HEK293 (cell line): ENCODE data around the gene CAPN8.

Experiments used
- CTCF ChIA-PET: fragments of 350-600 bp; formaldehyde crosslinking; extraction: SDS; loops from one replicate; lab custom pipeline; 2021; ENCODE audit warnings: antibody characterized with exemption; lab: Yijun Ruan, JAX
- POLR2A ChIA-PET: fragments of 300-600 bp; formaldehyde crosslinking; extraction: SDS; loops from one replicate; lab custom pipeline; 2020; ENCODE audit warnings: antibody characterized with exemption, inconsistent platforms; lab: Yijun Ruan, JAX
- H3K27ac ChIP-seq: fragments of 200-500 bp; sonication (Bioruptor generic); 2 replicates; pipeline ENCODE4 v1.5.1; 2014; ENCODE audit warnings: low read depth, low read length, control low read depth, inconsistent platforms; ENCODE audit errors: extremely low read depth
- H3K36me3 ChIP-seq, 2 experiments: fragments of 200-500 bp in 1 of 2; sonication (Bioruptor generic) in 1 of 2; 1 replicate in 1 of 2; 2 replicates in 1 of 2; pipeline ENCODE4 v1.5.1; 2014 to 2017; ENCODE audit warnings: inconsistent platforms in 2 of 2, low read length in 2 of 2; ENCODE audit not compliant: control insufficient read depth in 2 of 2, insufficient read depth in 1 of 2
- H3K4me1 ChIP-seq: fragments of 200-500 bp; sonication (Bioruptor generic); 2 replicates; pipeline ENCODE4 v1.5.1; 2014; ENCODE audit warnings: mild to moderate bottlenecking, low read length, inconsistent platforms; ENCODE audit not compliant: control insufficient read depth, insufficient read depth
- H3K4me3 ChIP-seq: 2 replicates; pipeline ENCODE4 v1.5.1; 2011; ENCODE audit warnings: low read depth, mild to moderate bottlenecking, control low read depth, low read length, moderate library complexity
- H3K9me3 ChIP-seq: fragments of 200-500 bp; sonication (Bioruptor generic); 2 replicates; pipeline ENCODE4 v1.5.1; 2014; ENCODE audit warnings: low read depth, low read length, inconsistent platforms; ENCODE audit not compliant: control insufficient read depth, insufficient read depth
- KLF7 ChIP-seq: fragments of 450-650 bp; formaldehyde crosslinking; IDR thresholded peaks from 2 replicates; pipeline ENCODE4 v1.5.1; 2016; ENCODE audit warnings: missing biosample characterization, missing genetic modification characterization, borderline replicate concordance
- MZF1 ChIP-seq: fragments of 450-650 bp; formaldehyde crosslinking; IDR thresholded peaks from 2 replicates; pipeline ENCODE4 v1.5.1; 2017; ENCODE audit warnings: missing biosample characterization, missing genetic modification characterization, borderline replicate concordance
- OVOL3 ChIP-seq: fragments of 450-650 bp; formaldehyde crosslinking; IDR thresholded peaks from 2 replicates; pipeline ENCODE4 v1.5.1; 2016; ENCODE audit warnings: missing biosample characterization, missing genetic modification characterization
- SCRT2 ChIP-seq: fragments of 450-650 bp; formaldehyde crosslinking; IDR thresholded peaks from 2 replicates; pipeline ENCODE4 v1.5.1; 2016; ENCODE audit warnings: missing biosample characterization, missing genetic modification characterization
- SETDB1 ChIP-seq: IDR thresholded peaks from one replicate; pipeline ENCODE4 v1.6.1; 2017; ENCODE audit warnings: mild to moderate bottlenecking, low read length, moderate library complexity, mixed read lengths; ENCODE audit not compliant: insufficient read length
- YY1 ChIP-seq: fragments of 450-650 bp; formaldehyde crosslinking; IDR thresholded peaks from 2 replicates; pipeline ENCODE4 v1.5.1; 2018; ENCODE audit warnings: missing biosample characterization, missing genetic modification characterization
- ZBTB48 ChIP-seq: fragments of 450-650 bp; formaldehyde crosslinking; IDR thresholded peaks from 2 replicates; pipeline ENCODE4 v1.5.1; 2016; ENCODE audit warnings: missing biosample characterization, missing genetic modification characterization
- ZFP37 ChIP-seq: fragments of 450-650 bp; formaldehyde crosslinking; IDR thresholded peaks from 2 replicates; pipeline ENCODE4 v1.5.1; 2016; ENCODE audit warnings: missing biosample characterization, missing genetic modification characterization
- ZIC2 ChIP-seq: fragments of 450-650 bp; formaldehyde crosslinking; IDR thresholded peaks from 2 replicates; pipeline ENCODE4 v1.5.1; 2016; ENCODE audit warnings: missing biosample characterization, missing genetic modification characterization
- ZNF146 ChIP-seq: fragments of 450-650 bp; formaldehyde crosslinking; IDR thresholded peaks from 2 replicates; pipeline ENCODE4 v1.5.1; 2016; ENCODE audit warnings: missing biosample characterization, missing genetic modification characterization
- ZNF2 ChIP-seq: fragments of 450-650 bp; formaldehyde crosslinking; IDR thresholded peaks from 2 replicates; pipeline ENCODE4 v1.5.1; 2016; ENCODE audit warnings: missing biosample characterization, missing genetic modification characterization
- ZNF223 ChIP-seq: fragments of 450-650 bp; formaldehyde crosslinking; IDR thresholded peaks from 2 replicates; pipeline ENCODE4 v1.5.1; 2016; ENCODE audit warnings: missing biosample characterization, missing genetic modification characterization
- ZNF280C ChIP-seq: fragments of 450-650 bp; formaldehyde crosslinking; IDR thresholded peaks from 2 replicates; pipeline ENCODE4 v1.5.1; 2016; ENCODE audit warnings: missing biosample characterization, missing genetic modification characterization
- ZNF416 ChIP-seq: fragments of 450-650 bp; formaldehyde crosslinking; IDR thresholded peaks from 2 replicates; pipeline ENCODE4 v1.5.1; 2016; ENCODE audit warnings: missing biosample characterization, missing genetic modification characterization
- ZNF423 ChIP-seq: fragments of 450-650 bp; formaldehyde crosslinking; IDR thresholded peaks from 2 replicates; pipeline ENCODE4 v1.5.1; 2016; ENCODE audit warnings: missing biosample characterization, missing genetic modification characterization
- ZNF514 ChIP-seq: fragments of 450-650 bp; formaldehyde crosslinking; IDR thresholded peaks from 2 replicates; pipeline ENCODE4 v1.5.1; 2016; ENCODE audit warnings: missing biosample characterization, missing genetic modification characterization
- ZNF549 ChIP-seq: fragments of 450-650 bp; IDR thresholded peaks from 2 replicates; pipeline ENCODE4 v1.5.1; 2018; ENCODE audit warnings: missing biosample characterization, missing genetic modification characterization, mild to moderate bottlenecking, inconsistent platforms, moderate library complexity
- ZNF626 ChIP-seq: fragments of 450-650 bp; sonication (Bioruptor Pico); formaldehyde crosslinking; IDR thresholded peaks from 2 replicates; pipeline ENCODE4 v1.5.1; 2018; ENCODE audit warnings: missing biosample characterization, missing genetic modification characterization, inconsistent platforms
- ZNF701 ChIP-seq: fragments of 450-650 bp; formaldehyde crosslinking; IDR thresholded peaks from 2 replicates; pipeline ENCODE4 v1.5.1; 2016; ENCODE audit warnings: missing biosample characterization, missing genetic modification characterization
- ZNF837 ChIP-seq: fragments of 450-650 bp; formaldehyde crosslinking; IDR thresholded peaks from 2 replicates; pipeline ENCODE4 v1.5.1; 2016; ENCODE audit warnings: missing biosample characterization, missing genetic modification characterization
- ZSCAN30 ChIP-seq: fragments of 450-650 bp; IDR thresholded peaks from 2 replicates; pipeline ENCODE4 v1.5.1; 2018; ENCODE audit warnings: missing biosample characterization, mild to moderate bottlenecking, missing genetic modification characterization, moderate library complexity
- ZSCAN4 ChIP-seq: fragments of 450-650 bp; formaldehyde crosslinking; IDR thresholded peaks from 2 replicates; pipeline ENCODE4 v1.5.1; 2017; ENCODE audit warnings: missing biosample characterization, missing genetic modification characterization

Gene CAPN8

GRCh38 chr1:223539750-223540149 is 125.8 kb downstream of the CAPN8 start:
- Histone ChIP-seq H3K4me1 (no peaks in the 10 kb centered on the region), H3K27ac (no peak overlapping the region), H3K9me3 (no peaks in the 10 kb centered on the region), H3K4me3 (no peak overlapping the region), H3K36me3 (no peaks in the 10 kb centered on the region)
- ChIA-PET POLR2A (no interaction called here), CTCF (interaction anchor here (2.4 to 7.4 kb wide), 2 partner anchors 9 to 17 kb away, joined by 11 to 52 read pairs; no protein-coding TSS in a partner anchor)
- no peak for TF ChIP-seq ZNF280C (tag by site-specific recombination)
- TF ChIP-seq ZSCAN30 (tag by site-specific recombination) = no peak
- peak; percentile 33; the same call in 1 of the 2 replicates for TF ChIP-seq ZIC2 (tag by site-specific recombination)
- TF ChIP-seq ZNF626 (tag by site-specific recombination) = no peak
- TF ChIP-seq SCRT2 (tag by site-specific recombination) = no peak
- TF ChIP-seq OVOL3 (tag by site-specific recombination) = no peak
- no peak for TF ChIP-seq ZBTB48

GRCh38 chr1:223538981-223539380 is 126.5 kb downstream of the CAPN8 start:
- H3K27ac ChIP-seq = no peak overlapping the region
- POLR2A ChIA-PET = interaction anchor here (1.1 kb wide), 1 partner anchor 11 kb away, joined by 3 read pairs; no protein-coding TSS in a partner anchor
- TF ChIP-seq ZNF549 = no peak
- TF ChIP-seq, all 188 proteins: peak for 0
- CTCF ChIA-PET = interaction anchor here (0.6 to 2.4 kb wide), 3 partner anchors 9 to 144 kb away, joined by 3 to 11 read pairs (median 6); no protein-coding TSS in a partner anchor
- Histone ChIP-seq H3K36me3 (no peaks in the 10 kb centered on the region), H3K4me1 (no peaks in the 10 kb centered on the region), H3K4me3 (no peak overlapping the region), H3K9me3 (no peaks in the 10 kb centered on the region)

GRCh38 chr1:223535319-223535718 is 130.2 kb downstream of the CAPN8 start:
- ChIA-PET CTCF (interaction anchor here (0.6 to 2.1 kb wide), 8 partner anchors 22 to 1103 kb away, joined by 3 to 8 read pairs (median 5); no protein-coding TSS in a partner anchor), POLR2A (no interaction called here)
- Histone ChIP-seq H3K27ac (no peak overlapping the region), H3K4me1 (no peaks in the 10 kb centered on the region), H3K9me3 (no peaks in the 10 kb centered on the region), H3K4me3 (no peak overlapping the region), H3K36me3 (no peaks in the 10 kb centered on the region)
- no peak for TF ChIP-seq ZNF423 (tag by site-specific recombination)
- TF ChIP-seq ZNF146 (tag by site-specific recombination) = no peak
- no peak for TF ChIP-seq SETDB1
- no peak for TF ChIP-seq ZNF701

- TF ChIP-seq ZNF2 (tag by site-specific recombination) (no peak), ZNF416 (no peak), ZNF223 (no peak), MZF1 (tag by site-specific recombination) (no peak), ZSCAN4 (tag by site-specific recombination) (no peak), ZFP37 (tag by site-specific recombination) (no peak), KLF7 (tag by site-specific recombination) (no peak), ZNF837 (tag by site-specific recombination) (no peak), ZNF514 (tag by site-specific recombination) (no peak), YY1 (no peak), ZBTB48 (no peak)
Measured at GRCh38 chr1:223534677-223535076, 130.8 kb downstream of the CAPN8 start.

More at GRCh38 chr1:223534677-223535076, 130.8 kb downstream of the CAPN8 start:
- Histone ChIP-seq H3K9me3 (no peaks in the 10 kb centered on the region), H3K4me3 (no peak overlapping the region), H3K36me3 (no peaks in the 10 kb centered on the region), H3K27ac (no peak overlapping the region), H3K4me1 (no peaks in the 10 kb centered on the region)
- CTCF ChIA-PET = interaction anchor here (0.6 to 1.6 kb wide), 5 partner anchors 15 to 136 kb away, joined by 4 to 8 read pairs (median 5); no protein-coding TSS in a partner anchor
- POLR2A ChIA-PET = no interaction called here
